WTC11 (cell line): ENCODE data around the gene ZNF525.
"Not testable (repeated sequence)": the region's sequence is repeated elsewhere in the genome, so short reads cannot be mapped to it uniquely, and the experiment has no call there.

Experiments
- CREB1 ChIP-seq: sonication (generic); formaldehyde crosslinking; IDR thresholded peaks from 2 replicates; pipeline ENCODE4 v1.8.0; 2023; ENCODE audit warnings: mild to moderate bottlenecking, missing genetic modification reagents
- CTCF ChIP-seq: fragments of 200-600 bp; IDR thresholded peaks from 2 replicates; pipeline ENCODE4 v1.8.0; 2022; ENCODE audit warnings: antibody characterized with exemption
- FOXK1 ChIP-seq: sonication (generic); formaldehyde crosslinking; IDR thresholded peaks from 2 replicates; pipeline ENCODE4 v1.8.0; 2022; ENCODE audit warnings: mild to moderate bottlenecking, moderate library complexity, missing genetic modification reagents
- PRDM15 ChIP-seq: sonication (generic); formaldehyde crosslinking; IDR thresholded peaks from 2 replicates; pipeline ENCODE4 v1.8.0; 2022; ENCODE audit warnings: missing genetic modification reagents
- RELA ChIP-seq: sonication (generic); formaldehyde crosslinking; IDR thresholded peaks from 2 replicates; pipeline ENCODE4 v1.8.1; 2022; ENCODE audit warnings: missing genetic modification reagents, mild to moderate bottlenecking, borderline replicate concordance

DNA sequence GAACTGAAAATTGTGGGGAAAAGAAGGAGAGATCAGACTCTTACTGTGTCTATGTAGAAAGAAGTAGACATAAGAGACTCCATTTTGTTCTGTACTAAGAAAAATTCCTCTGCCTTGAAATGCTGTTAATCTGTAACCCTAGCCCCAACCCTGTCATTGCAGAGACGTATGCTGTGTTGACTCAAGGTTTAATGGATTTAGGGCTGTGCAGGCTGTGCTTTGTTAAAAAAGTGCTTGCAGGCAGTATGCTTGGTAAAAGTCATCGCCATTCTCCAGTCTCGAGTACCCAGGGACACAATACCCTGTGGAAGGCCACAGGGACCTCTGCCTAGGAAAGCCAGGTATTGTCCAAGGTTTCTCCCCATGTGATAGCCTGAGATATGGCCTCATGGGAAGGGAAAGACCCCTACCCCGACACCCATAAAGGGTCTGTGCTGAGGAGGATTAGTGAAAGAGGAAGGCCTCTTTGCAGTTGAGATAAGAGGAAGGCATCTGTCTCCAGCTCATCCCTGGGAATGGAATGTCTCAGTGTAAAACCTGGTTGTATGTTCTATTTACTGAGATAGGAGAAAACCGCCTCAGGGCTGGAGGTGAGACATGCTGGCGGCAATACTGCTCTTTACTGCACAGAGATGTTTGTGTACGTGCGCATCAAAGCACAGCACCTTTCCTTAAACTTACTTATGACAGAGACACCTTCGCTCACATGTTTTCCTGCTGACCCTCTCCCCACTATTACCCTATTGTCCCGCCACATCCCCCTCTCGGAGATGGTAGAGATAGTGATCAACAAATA, 55.2 kb downstream of the ZNF525 start:
- not testable (repeated sequence) for TF ChIP-seq CTCF; RELA (CRISPR knock-in tag); PRDM15 (CRISPR knock-in tag); FOXK1 (CRISPR knock-in tag); CREB1 (CRISPR knock-in tag)
